GM03348 (cell line): Measurements from ENCODE around the gene NCK2.
"Not testable (repeated sequence)": the region's sequence is repeated elsewhere in the genome, so short reads cannot be mapped to it uniquely, and the experiment has no call there.

Experiments
- DNase-seq: peaks from one replicate; pipeline ENCODE4 v3.0.0; 2012; ENCODE audit warnings: low spot score

The NCK2 gene

DNA sequence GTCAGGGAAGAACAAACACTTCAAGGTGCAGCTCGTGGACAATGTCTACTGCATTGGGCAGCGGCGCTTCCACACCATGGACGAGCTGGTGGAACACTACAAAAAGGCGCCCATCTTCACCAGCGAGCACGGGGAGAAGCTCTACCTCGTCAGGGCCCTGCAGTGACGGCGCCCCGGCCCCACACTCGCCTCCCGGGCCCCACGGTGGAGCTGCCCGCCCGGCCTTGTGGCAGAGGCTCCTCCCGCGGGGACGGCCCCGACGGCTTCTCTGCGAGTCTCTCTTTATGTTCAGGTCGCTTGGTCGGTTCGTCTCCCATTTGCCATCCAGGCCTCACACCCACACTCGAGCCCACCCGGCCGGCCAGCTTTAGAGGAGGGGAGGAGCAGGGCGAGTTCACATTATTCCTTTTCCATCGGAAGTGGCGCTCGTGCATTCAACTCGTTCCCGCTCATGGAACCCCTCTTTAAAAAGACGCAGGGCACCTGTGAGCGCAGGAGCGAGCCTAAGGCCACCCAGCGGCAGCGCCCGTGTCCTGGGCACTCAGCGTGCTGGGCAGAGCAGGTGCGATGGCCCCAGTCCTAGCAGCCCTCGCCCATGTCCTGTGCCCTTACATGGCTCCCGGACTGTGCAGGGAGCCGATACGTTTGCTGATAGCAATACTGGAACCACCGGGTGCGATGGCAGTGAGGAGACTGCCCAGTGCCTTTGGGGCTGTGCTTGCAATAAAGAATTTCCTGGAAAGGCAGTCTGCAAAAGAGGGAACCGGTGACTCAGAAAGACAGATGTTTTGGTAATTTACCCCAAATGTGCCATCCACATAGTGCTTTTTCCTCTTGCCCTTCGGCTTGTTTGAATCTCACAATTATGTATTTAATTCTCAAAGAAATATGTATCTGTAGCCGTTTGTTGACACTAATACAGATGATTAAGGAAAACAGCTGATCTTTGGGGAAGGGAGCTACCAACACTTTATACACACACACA lies 148.6 kb downstream of the NCK2 start:
- peak; percentile 49 for DNase-seq

DNA sequence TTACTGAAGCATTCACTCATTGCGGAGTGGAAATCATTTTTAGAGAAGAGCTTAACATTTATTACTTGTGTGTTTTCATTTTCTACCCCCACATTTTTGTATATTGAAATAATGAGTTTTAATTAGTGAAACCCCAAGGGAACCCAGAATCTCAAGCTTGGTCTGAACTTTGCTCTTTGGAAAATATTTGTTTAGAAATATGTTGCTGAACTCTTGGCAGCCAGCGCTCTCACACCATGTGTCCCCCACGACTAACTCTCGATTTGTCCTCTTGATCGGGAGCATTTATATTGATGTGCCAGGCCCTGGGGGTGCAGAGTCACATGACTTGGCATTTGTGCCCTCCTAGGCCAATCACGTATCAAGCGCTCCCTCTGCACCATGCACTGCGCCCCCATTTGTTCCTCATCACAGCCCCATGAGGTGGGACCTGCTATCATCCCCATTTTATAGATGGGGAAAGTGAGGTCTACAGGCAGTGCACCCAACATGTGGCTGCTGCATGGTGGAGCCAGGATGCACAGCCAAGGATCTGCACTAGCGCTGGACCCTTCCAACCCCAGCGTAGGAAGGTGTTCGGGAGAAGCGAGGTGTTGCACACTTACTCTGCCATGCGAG lies 149.7 kb downstream of the NCK2 start:
- DNase-seq = no peak

DNA sequence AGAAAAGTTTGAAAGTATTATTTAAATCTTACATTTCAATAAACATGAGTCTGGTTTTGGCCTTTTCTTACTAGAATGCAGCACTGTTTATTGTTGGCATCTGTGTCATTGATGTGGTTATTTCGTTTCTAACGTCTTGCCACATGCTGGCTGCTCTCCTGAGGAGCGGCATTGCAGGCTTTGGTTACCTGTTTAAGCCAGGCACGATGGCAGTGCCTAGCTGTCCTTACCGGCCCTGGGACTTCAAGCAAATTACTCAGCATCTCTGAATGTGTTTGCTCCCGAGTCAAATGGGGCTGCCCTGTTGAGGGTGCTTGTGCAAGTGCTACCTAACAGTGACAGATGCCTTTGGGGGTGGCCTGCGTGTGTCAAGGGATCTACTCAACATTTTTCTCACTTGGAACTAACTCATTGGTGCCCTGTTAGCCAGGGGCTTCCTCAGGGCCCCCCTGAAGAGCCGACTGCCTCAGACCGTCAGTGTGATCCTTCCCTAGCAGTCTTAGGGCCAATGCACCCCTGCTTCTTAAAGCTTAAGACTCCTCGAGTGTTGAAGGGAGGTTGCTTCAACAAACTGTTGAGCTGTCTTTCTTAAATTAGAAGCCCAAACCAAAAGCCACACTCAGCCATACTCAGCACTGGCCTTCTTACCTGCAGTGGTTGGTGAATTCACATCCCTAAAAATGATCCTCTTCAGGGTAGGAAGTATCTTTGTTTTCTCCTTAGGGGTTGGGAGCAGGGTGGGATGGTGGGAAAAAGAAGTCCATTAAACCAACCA lies 151.5 kb downstream of the NCK2 start:
- no peak for DNase-seq

DNA sequence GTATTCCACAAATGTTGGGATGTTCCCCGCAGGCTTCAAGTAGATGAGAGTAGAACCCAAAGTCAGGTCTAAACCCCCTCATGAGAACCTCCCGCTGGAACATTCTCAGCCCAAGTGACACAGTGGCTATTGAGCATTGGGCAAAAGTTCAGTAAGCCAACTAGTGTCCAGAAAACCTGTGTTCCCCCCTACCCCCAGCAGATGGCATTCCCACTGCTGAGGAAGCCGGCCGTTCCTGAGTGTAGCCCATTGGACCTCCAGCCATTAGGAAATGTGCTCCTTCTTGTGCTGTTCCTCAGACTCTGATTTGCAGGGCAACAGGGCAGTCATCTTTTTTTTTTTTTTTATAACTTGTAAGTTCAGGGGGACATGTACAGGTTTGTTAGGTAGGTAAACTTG lies 152.1 kb downstream of the NCK2 start:
- no peak for DNase-seq

DNA sequence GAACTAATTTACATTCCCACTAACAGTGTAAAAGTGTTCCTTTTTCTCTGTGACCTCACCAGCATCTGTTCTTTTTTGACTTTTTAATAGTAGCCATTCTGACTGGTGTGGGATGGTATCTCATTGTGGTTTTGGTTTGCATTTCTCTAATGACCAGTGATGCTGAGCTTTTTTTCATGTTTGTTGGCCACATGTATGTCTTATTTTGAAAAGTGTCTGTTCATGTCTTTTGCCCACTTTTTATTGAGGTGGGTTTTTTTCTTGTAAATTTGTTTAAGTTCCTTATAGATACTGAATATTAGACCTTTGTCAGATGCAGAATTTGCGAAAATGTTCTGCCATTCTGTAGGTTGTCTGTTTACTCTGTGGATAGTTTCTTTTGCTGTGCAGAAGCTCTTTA lies 153.0 kb downstream of the NCK2 start:
- not testable (repeated sequence) for DNase-seq

DNA sequence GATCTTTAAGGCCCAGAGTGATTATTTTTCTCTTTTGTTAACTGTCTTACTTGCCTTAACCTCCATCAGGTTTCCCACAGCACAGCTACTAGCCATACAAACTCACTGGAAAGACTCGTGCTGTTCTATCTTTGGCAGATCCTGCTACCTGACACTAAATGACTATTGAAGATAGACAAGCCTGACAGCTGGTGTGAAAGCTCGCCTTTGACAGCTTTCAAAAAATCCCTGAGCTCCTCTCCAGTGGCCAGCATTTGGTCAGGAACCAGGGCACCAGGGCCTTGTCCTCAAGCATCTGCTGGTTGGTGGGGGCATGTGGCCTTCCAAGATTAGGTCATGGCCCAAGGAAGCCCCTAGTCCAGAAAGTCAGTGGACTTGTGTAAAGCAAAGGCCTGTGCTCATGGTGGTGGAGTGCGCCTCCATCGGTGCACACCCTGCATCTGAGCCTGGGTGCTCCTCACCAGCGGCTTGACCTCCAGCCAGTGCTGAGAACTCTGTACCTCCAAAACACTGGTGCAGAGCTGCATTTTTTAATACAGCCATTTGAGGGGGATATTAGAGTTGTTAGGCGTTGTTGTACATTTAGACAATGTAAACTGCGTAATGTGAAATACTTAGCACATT lies 158.5 kb downstream of the NCK2 start:
- DNase-seq = no peak

DNA sequence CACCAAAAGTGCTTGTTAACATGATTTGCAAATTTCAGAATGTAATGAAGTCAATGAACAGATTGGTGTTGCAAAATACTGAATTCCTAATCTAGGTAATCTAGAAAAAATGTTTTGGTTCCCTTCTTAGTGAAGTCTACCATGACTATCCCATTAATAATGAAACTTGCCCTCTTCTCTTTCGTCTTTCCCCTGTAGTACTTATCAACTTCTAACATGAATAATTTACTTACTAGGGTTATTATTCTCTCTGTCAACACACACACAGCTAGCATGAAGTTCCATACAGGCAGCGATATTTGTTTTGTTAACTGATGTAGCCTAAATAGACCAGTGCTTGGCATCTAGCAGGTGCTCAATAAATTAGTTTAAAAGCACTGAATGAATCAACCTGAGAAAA lies 160.2 kb downstream of the NCK2 start:
- DNase-seq = no peak

DNA sequence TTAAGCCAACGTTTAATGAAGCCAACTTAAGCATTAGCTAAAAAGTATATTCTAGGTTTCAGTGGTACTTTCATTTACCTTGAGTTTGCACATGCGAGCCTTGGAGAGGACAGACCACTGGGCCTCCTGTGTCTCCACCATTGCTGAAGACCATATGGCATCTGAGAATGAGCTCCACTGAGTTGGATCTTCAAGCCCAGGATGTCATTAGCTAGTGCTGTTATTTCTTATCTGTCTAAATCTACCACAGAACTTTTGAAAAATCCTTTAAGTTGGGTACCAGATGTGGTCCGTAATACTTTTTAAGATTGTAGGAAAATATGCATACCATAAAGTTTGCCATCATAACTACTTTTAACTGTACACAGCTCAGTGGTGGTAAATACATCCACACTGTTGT lies 161.8 kb downstream of the NCK2 start:
- DNase-seq = no peak

DNA sequence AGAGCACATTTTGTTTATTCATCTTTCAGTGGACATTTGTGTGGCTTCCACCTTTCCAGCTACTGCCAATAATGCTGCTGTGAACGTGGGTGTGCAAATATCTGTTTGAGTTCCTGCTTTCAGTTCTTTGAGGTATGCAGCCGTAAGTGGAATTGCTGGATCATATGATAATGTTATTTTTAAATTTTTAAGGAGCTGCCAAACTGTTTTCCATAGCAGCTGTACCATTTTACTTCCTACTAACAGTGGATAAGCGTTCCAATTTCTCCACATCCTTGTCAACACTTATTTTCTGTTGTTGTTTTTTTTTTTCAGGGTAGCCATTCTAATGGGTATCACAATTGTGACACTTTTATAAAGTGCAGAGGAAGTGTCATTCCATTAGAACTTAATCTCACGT lies 162.5 kb downstream of the NCK2 start:
- no peak for DNase-seq

DNA sequence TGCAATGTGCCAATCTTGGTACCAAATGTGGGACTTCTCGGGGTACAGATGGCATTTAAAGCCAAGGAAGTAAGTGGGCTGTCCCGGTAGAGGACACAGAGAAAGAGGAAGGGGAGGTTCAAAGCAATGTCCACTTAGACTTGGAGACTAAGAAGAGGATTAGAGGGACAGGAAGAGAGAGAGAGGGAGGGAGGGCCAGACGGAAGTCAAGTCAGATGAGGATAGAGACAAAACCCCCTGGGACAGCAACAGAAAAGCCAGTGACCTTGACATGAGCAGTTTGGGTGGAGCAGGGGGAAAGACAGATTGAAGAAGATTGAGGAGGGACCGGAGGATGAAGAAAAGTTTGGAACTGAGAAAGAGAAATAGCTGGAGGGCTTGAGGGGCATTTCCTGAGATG lies 164.5 kb downstream of the NCK2 start:
- no peak for DNase-seq

DNA sequence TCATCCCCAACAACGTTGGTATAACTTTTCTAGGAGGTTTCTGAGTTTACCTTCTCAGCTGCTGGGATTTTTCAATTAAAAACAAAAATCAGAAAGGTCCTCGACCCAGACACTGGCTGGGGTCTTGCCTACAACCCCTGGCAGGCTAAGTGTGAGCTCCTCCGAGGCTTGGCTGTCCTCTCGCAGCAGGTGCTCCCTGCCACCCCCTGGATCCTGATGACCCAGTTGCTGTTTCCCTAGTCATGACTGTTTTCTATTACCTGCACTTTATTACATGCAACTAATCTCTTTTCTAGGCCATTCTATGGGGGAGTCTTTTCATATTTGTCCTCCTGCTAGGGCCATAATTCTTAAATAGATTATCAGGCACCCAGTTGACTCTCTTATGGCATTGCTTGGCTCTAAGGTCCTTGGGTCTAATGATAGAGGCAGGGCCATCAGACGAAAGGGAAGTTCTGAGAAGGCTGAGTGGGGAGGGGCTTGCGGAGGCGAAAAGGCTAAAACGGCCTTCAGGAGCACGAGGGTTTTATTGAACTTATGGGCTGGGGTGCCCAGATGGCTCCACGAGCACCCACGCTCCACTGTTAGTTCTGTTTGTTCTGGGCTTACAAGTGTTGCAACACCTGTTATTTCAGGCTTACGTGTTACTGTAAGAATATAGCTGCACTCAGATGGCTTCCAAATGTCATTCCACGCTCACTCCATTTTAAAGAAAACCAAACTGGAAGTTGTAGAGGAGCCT lies 166.0 kb downstream of the NCK2 start:
- DNase-seq = no peak

DNA sequence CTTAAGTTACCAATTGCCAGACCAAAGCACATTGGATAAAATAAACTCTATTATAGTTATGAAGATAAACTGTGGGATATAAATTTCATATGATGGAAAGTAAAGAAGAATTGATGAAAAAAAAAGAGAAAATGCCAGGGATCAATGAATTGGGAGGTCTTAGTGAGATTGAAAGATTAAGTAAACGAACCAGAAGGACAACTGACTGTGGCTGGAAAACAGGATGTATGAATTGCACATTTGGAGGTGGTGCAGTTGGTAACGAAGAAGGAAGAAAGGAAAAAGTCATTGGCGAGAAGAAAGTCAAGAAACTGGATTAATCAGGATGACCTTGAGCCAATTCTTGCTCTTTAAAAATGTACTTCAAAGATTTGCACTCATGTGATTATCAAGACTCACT lies 166.7 kb downstream of the NCK2 start:
- DNase-seq = no peak

DNA sequence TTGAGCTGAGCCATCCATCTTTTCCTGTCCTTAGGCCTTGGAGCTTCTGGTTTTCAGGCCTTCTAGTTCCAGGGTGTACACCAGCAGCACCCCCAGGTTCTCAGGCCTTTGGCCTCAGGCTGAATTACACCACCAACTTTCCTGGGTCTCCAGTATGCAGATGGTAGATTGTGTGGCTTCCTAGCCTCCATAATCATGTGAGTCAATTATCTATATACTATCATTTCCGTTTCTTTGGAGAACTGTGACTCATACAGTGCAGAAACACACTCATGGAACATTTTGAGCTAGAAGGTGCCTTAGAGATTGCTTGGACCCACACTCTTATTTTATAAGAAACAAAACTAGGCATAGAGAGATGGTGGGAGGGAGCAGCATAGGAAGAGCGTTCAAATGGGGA lies 167.4 kb downstream of the NCK2 start:
- DNase-seq = no peak

DNA sequence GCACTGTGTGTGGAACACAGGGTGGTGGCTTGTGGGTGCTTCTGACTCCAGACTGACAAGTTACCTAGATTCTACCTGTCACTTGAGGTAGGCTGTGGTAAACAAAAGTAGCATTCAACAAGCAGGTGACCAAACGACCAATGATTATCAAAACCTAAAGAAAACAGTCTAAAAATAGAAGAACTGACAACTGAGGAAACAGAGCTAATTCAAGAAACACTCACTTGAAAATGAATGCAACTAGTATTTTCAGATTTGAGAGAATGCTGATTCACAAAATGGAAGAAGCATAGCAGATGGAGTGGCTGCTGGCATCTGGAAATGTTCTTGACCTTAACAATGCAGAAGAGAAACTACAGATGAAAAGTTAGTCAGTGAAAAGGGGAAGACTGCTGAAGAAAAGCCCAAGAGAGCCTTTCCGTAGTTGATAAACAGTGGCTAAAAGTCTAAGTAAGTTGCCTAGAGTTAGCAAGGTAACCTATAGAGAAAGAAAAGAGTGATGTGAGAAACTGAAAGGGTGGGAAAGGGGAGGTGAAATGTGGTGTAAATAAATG lies 170.4 kb downstream of the NCK2 start:
- no peak for DNase-seq

DNA sequence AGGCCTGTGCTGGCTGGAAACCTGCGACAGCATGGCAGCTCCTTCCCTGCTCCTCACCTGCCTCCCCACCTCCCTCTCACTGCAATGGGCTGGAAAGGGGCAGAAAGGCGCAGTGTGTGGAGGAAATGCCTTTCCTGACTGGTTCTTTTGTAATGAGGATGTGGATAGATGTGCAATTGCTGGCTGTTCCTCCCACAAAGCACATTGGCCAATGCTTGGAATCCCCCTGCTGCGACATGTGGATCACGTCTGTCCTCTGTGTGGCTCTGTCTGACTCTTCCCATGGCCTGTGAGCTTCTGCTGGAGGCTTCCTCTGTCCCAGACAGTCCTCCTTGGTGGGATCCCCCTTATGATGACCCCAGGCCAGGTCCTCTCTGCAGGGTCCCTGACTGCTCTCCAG lies 172.5 kb downstream of the NCK2 start:
- DNase-seq = no peak

DNA sequence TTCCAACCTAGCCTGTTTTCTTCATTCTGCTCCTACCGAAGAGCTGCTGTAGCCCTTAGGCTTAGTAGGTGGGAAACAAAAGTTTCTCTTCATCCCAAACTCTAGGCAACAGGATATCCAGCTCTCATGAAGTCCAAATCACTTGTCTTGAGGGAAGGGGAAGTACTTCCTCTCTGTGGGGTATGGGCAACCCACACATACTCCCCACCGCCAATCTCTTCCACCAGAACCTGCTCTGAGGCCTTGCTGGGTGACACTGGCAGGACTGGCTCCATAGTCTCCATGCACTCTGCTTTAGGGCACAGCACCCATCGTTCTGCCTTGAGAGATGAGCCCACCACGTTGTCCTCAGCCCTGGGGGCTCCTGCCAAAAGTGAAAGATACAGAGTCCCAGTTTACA lies 173.0 kb downstream of the NCK2 start:
- DNase-seq = no peak

DNA sequence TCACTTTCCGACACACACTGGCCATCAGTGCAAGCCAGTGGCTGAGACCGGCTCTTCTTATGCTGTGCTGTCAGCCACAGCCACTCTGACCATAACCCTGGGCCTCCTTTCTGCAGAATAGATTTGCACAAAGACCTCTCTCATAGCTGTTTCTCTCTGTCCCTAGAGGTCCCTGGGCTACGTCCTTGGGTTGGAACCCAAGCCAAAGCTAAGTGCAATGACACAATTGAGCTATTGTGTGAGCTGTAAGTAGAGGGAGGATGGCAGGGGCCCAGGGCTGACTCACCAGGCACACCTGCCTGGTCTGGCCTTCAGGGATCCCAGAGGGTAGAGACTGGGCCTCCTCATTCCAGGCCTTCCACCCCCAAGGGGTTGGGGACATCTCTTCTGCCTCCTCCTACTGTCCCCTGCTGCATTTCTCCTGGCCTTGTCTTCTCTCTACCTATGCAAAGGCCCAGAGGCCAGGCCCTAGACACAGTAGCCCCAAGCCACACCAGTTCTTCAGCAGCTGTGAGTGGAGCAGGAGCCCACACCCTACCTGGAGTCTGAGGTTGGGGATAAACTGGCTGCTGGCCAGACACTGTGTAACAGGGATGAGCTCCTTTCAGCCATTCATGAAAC lies 174.6 kb downstream of the NCK2 start:
- no peak for DNase-seq

DNA sequence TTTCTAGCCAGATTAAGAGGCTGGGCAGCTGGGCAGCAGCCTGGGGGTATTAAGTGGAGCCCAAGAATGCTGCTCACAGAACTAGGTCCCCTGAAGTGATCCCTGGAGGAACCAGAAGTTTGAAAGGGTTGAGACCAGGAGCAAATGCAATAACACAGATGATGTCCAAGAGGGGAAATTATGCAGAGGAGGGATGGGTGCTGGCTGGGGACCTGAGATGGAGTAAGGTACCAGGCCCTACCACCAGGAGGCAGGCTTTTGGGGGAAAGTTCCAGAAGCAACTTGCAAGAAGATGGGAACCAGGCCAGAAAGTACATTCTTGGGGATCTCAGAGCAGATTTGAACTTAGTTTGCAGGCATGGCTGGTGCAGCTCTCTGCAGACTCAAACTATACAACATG lies 175.1 kb downstream of the NCK2 start:
- peak; percentile 34 for DNase-seq

DNA sequence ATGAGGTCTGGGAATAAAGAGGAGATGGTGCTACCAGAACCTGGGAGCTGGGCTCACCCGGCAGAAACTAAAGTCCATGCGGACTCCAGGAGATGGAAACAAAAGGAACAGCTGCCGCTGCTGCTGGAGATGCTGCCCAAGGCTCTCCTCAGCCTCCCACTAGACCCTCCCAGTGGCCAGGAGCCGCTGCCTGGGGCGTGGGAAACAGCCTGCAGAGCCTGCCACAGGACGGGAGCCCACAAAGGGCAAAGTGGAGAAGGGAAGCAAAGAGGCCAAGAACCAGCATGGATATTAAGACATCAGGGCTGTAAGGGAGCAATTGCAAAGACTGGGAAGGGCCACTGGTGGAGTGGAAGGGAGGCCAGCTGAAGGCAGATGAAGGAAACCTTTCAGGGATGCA lies 179.6 kb downstream of the NCK2 start:
- DNase-seq = no peak

DNA sequence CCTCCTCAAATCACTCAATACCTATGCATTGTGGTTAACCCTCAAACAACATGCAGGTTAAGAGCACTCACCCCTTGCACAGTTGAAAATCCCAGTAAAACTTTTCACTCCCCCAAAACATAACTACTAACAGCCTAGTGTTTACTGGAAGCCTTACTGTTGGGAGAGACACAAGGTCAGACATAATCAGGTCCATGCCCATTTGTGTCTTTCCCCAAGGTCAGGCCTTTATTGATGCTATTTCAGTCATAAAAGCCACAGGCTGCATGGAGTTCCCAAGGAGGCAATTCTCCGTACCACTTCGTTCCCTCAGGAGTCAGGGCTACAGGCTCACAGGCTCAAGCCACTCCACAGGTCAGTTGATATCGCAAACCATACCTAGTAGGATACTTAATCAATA lies 180.2 kb downstream of the NCK2 start:
- DNase-seq = no peak

DNA sequence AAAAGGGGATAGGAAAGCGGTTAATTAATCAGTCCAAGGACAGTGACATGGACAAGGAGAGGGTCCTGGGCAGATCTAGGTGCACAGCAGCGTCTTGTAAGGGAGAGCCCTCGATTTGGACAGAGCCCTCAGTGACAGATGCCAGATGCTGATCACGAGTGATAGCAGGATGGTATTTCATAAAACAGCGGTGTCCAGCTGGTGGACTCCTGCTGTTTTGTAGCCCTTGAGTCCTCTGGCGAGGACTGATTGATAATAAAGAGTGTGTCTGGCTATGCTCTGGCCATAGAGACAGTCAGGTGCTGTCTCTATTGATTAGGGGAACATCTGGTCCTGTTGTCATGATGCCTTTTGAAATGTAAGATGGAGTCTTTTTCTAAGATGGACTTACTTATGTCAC lies 180.7 kb downstream of the NCK2 start:
- DNase-seq = no peak
